ENCODE results near the gene GNPTG. TPM values are rescaled to one million over a fixed set of nuclear protein-coding genes. Genes with fewer than 3 reads are reported as not detected.

GNPTG gene
- total and polyA plus RNA-seq, 8 donors: 30.0 to 87.9 (median 41.5) TPM

DNA sequence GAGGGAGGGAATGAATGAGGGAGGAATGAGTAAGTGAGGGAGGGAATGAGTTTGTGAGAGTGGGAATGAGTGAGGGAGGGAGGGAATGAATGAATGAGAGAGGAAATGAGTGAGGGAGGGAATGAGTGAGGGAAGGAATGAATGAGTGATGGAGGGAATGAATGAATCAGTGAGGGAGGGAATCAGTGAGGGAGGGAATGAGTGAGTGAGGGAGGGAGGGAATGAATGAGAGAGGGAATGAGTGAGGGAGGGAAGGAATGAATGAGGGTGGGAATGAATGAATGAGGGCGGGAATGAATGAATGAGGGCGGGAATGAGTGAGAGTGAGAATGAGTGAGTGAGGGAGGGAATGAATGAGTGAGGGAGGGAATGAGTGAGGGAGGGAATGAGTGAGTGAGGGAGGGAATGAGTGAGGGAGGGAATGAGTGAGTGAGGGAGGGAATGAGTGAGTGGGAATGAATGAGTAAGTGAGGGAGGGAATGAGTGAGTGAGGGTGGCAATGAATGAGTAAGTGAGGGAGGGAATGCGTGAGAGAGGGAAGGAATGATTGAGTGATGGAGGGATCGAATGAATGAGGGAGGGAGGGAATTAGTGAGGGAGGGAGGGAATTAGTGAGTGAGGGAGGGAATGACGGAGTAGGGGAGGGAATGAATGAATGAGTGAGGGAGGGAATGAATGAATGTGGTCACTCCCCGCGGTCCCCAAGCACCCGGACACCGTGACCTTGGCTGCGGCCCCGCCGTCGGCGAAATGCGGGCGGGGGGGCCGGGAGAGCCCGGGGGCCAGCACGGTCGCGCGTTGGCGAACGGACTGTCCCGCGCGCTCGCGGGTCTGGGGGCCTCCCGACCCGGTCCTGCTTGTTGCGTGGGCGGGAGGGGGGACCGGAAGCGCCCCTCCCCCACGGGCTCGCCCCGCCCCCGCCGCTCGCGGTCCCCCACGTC is 43.4 kb upstream of the GNPTG start:
- Histone ChIP-seq H3K36me3 (peaks cover 0 to 12% (median 9%) of the 10 kb centered on the region in 4 donors), H3K27me3 (peaks cover 0 to 5% (median 0%) of the 10 kb centered on the region in 3 donors), H3K4me1 (peaks cover 28 to 48% (median 41%) of the 10 kb centered on the region in 4 donors), H3K4me3 (peak overlapping the region; percentile 79 to 97 (median 86)), H3K27ac (peak overlapping the region; percentile 75 to 98 (median 95)), H3K9me3 (no peaks in the 10 kb centered on the region)
- TF ChIP-seq, protein P1, sequence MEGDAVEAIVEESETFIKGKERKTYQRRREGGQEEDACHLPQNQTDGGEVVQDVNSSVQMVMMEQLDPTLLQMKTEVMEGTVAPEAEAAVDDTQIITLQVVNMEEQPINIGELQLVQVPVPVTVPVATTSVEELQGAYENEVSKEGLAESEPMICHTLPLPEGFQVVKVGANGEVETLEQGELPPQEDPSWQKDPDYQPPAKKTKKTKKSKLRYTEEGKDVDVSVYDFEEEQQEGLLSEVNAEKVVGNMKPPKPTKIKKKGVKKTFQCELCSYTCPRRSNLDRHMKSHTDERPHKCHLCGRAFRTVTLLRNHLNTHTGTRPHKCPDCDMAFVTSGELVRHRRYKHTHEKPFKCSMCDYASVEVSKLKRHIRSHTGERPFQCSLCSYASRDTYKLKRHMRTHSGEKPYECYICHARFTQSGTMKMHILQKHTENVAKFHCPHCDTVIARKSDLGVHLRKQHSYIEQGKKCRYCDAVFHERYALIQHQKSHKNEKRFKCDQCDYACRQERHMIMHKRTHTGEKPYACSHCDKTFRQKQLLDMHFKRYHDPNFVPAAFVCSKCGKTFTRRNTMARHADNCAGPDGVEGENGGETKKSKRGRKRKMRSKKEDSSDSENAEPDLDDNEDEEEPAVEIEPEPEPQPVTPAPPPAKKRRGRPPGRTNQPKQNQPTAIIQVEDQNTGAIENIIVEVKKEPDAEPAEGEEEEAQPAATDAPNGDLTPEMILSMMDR (IDR thresholded peaks at IDR 0.05): no peak
- no peak for TF ChIP-seq EP300 (IDR thresholded peaks at IDR 0.05)
- no peak for TF ChIP-seq POLR2AphosphoS5 (IDR thresholded peaks at IDR 0.05)
- no peak for TF ChIP-seq POLR2A (IDR thresholded peaks at IDR 0.05)
- intact Hi-C loops (cut with DNase I; ENCODE audit: low total_unique reads): no loop called here
- 5 to 7% (median 6%) methylated on average over 27 to 42 of the region's 43 CpGs for WGBS, 5 donors
- DNase-seq: no peak

DNA sequence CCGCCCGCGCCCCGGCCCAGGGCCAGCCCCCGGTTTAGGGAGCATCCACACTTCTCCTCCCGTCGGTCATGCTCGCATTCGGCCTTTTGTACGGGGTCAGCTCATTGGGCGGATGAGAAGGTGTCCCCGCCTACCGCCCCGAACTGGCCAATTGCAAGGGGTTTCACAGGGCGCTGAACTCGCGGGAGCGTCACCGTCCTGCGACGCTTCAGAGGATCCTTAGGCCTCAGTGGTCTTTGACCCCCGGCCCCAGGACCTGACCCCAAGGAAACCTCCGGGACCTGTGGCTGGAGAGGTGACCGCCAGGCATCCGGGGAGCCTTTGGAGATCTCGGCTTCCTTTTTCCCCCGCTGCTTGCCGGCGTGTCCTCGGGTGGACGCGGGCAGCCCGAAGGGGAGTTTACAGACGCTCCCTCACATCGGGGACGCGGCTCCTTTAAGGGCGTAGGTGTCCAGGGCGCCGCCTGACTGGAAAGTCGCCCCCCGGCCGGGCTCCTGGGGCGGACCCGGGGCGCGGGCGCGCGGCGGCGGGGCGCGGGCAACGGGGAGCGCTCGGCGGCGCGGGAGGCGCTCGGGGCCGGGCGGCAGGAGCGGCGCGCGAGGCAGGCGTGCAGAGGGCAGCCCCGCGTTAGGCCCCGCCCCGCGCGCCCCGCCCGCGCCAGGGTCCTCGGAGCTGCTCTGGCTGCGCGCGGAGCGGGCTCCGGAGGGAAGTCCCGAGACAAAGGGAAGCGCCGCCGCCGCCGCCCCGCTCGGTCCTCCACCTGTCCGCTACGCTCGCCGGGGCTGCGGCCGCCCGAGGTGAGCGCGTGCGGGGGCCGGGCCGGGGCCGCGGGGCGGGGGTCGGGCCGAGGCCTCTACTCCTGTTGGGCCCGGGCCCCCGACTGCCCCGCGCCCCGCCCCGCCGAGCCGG is 42.5 kb upstream of the GNPTG start, which contains the start of gene UBE2I:
UBE2I (plus strand) TSS at position 660 of the 909 bp plus-strand sequence. CDS start 4,395 bp downstream, outside the sequence.
- Histone ChIP-seq H3K27me3 (no peaks in the 10 kb centered on the region), H3K27ac (peak within 1 kb of the TSS; percentile 92 to 99 (median 97)), H3K36me3 (peaks cover 6 to 21% (median 17%) of the 10 kb centered on the region in 4 donors), H3K4me1 (peaks cover 30 to 50% (median 43%) of the 10 kb centered on the region in 4 donors), H3K4me3 (peak within 1 kb of the TSS; percentile 79 to 97 (median 86)), H3K9me3 (no peaks in the 10 kb centered on the region)
- DNase-seq: peak; percentile 96 to 98
- intact Hi-C loops (cut with DNase I; ENCODE audit: low total_unique reads): no loop called here
- TF ChIP-seq EP300 (IDR thresholded peaks at IDR 0.05) (no peak), POLR2AphosphoS5 (IDR thresholded peaks at IDR 0.05) (peak; percentile 12 to 65 (median 49)), POLR2A (IDR thresholded peaks at IDR 0.05) (no peak)
- TF ChIP-seq, protein P1 (IDR thresholded peaks at IDR 0.05): no peak
- WGBS, 5 donors: 0 to 1% (median 0%) methylated on average over 26 to 117 of the region's 117 CpGs

DNA sequence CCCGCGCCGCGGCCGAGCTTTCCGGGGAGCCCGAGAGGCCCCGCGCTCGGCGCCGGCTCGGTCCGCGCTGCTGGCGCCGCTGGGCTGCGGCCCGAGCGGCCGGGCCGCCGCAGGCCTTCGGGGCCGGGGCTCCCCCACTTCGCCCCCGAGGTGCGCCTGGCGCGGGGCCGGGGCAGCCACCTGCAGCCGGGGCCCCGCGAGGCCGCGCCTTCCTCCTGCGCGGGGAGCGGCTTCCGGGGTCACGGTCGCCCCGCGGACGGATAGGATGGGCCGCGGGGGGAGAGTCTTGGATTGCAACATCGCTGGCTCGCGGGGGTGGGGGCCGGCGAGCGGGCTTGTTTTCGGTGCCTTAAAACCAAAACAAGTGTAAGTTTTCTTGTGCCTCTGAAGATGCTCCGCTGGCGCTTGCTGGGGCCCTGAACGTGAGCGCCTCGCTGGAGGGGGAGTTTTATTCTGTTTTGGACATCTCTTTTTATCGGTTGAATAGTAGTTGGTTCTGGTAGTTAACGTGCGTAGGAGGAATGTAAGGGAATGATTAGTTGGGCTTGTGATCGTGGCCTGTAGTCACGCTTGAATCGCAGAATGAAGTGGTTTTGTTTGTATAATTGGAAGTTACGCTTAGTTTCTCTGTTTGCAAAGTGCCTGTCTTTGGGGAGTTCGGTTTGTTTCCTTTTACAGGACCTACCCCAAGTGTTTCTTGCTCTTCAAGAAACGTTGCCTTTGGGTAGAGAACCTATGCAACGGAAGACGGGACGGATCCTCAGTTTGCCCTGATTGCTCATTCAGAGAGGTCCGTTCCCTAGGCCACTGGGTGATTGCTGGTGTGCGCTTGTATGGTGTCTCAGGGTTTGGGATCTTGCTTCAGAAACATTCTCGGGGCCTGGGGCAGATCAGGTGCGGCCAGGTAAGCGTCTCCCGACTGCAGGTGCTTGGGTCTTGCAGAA is 41.6 kb upstream of the GNPTG start:
- no peak for TF ChIP-seq POLR2A (IDR thresholded peaks at IDR 0.05)
- TF ChIP-seq POLR2AphosphoS5 (IDR thresholded peaks at IDR 0.05): peak in 1 of 3 donors; percentile 25
- Histone ChIP-seq H3K4me3 (peak overlapping the region; percentile 79 to 97 (median 86)), H3K4me1 (peaks cover 30 to 53% (median 48%) of the 10 kb centered on the region in 4 donors), H3K27me3 (no peaks in the 10 kb centered on the region), H3K27ac (peak overlapping the region; percentile 58 to 99 (median 92)), H3K36me3 (peaks cover 14 to 30% (median 26%) of the 10 kb centered on the region in 4 donors), H3K9me3 (no peaks in the 10 kb centered on the region)
- DNase-seq: peak; percentile 50 to 71
- intact Hi-C loops (cut with DNase I; ENCODE audit: low total_unique reads): no loop called here
- 0 to 2% (median 1%) methylated on average over 31 to 77 of the region's 77 CpGs for WGBS, 5 donors

DNA sequence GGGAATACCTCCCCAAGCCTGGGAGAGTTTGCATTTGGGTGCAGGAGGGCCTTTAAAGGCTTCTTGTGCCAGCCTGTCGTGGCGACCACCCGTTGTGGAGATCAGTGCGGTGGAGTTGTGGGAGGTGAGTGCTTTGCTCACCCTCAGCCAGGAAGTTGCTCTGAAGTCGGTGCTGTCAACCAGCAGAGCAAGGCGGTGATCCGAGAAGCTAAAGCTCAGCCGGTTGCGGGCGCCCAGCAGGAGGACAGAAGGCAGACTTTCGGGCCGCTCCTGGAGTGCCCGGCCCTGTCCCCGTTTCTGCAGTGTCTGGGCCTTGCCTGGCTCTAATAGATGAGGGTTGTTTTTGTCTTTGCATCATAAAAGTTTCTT is 40.9 kb upstream of the GNPTG start:
- DNase-seq: peak; percentile 29 to 55
- H3K36me3 ChIP-seq: peaks cover 20 to 36% (median 33%) of the 10 kb centered on the region in 4 donors
- no peaks in the 10 kb centered on the region for H3K9me3 ChIP-seq
- TF ChIP-seq POLR2A (IDR thresholded peaks at IDR 0.05) (no peak), POLR2AphosphoS5 (IDR thresholded peaks at IDR 0.05) (no peak)
- TF ChIP-seq, protein P1 (IDR thresholded peaks at IDR 0.05): no peak
- no peaks in the 10 kb centered on the region for H3K27me3 ChIP-seq
- whole genome bisulfite sequencing, 5 donors: 0 to 5% (median 2%) methylated on average over 4 to 14 of the region's 14 CpGs
- peaks cover 30 to 55% (median 48%) of the 10 kb centered on the region in 4 donors for H3K4me1 ChIP-seq
- intact Hi-C loops (cut with DNase I; ENCODE audit: low total_unique reads): no loop called here
- peak overlapping the region in 4 of 5 donors; percentile 58 to 98 (median 82) for H3K27ac ChIP-seq
- H3K4me3 ChIP-seq: peak overlapping the region; percentile 79 to 97 (median 86)
